ENCODE measurements around the gene TIPIN.

Gene TIPIN

DNA sequence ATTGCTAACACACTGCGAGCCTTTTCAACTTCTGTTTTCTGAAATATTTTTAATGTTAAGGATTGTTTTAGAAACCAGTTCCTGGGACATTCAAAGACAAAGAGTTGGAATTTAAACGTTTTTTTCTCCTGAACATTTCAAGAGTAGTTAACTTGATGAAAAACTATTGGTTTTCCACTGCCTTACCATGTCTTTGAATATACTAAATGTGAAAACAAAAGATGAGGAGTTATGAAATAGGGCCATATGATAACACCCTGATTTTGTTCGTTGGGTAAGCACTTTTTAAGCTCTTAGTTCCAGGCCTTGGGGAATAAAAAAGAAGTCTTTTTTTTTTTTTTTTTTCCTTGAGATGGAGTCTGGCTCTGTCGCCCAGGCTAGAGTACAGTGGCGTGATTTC, 60.3 kb downstream of the TIPIN start:
- DNase-seq: no peak

DNA sequence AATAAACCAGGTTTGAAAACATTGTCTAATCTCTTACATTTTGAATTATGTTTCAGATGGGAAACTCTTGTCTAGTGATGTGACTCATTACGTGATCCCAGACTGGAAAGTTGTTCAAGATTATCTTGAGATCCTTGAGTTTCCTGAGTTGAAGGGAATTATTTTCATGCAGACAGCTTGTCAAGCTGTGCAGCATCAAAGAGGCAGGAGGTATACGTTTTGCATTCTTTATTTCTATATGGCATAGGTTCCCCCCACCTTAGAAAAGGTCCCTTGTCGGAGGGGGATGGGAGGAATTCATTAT, 61.6 kb downstream of the TIPIN start:
- no peak for DNase-seq

DNA sequence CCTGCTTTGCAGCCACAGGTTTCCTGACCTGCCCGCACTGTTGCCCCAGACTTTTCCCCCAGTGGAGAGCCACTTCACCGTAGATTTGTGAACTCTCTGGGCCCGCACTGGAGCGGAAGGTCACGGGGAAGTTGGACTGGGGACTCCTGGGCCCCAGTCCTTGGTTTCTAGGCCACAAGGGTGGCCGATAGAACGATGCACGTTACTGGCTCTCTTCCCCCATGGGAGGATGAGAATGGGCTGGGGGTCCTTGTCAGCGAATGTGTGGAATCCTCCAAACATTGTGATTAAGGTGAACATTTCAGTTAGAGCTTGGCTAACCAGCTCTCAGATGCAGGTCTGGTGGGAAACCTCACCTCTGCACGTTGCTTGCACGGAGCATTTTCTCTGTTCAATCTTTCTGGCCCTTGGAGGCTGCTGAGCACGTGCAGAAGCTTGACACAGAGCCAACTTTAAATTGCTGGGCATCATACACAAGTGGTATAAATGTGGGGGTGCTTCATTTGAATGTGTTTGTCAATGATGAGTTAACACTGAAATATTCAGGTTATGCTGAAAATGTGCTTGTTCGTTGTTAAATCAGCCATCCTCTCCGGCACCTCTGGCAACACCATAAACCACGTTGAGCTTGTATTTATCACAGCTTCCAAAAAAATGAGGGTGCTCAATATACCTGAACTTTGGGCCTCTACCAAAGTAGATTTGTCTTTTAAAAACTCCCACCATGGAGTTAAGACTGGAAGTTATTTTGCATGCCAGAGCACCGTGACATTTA, 62.1 kb downstream of the TIPIN start:
- DNase-seq: peak in 1 of 2 donors; percentile 11

DNA sequence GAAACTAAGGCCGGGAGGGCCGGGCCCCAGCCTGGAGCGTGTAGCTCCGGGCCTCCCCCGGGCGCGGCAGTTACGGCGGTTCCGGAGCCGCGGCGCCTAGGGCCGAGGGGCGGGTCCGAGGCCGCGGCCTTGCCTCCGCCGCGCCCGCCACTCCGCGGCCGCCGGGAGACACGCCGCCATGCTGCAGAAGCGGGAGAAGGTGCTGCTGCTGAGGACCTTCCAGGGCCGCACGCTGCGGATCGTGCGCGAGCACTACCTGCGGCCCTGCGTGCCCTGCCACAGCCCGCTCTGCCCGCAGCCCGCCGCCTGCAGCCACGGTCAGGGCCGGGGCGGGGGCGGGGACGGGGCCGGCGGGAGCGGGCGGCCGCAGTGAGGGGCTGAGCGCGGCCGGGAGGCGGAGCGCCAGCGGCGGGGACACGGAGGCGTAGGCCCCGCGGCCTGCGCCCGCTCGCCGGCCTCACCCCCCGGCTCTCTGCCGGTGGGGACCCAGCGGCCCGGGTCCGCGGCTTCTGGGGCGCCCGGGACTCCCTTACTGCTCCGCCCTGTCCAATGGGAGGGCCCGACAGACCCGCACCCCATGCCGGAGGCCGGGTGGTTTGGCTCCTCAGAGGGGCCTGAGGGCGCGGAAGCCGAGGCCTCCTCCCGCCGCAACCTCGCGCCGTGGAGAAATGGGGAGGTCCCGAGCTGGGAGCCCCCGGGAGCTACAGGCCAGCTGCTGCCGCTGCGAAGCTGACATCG, 62.9 kb downstream of the TIPIN start, which contains the start of gene DIS3L:
Gene DIS3L (plus strand): TSS at position 150 of the 738 bp plus-strand sequence. CDS start 29 bp downstream, at position 179.
- DNase-seq: peak; percentile 64 to 73

DNA sequence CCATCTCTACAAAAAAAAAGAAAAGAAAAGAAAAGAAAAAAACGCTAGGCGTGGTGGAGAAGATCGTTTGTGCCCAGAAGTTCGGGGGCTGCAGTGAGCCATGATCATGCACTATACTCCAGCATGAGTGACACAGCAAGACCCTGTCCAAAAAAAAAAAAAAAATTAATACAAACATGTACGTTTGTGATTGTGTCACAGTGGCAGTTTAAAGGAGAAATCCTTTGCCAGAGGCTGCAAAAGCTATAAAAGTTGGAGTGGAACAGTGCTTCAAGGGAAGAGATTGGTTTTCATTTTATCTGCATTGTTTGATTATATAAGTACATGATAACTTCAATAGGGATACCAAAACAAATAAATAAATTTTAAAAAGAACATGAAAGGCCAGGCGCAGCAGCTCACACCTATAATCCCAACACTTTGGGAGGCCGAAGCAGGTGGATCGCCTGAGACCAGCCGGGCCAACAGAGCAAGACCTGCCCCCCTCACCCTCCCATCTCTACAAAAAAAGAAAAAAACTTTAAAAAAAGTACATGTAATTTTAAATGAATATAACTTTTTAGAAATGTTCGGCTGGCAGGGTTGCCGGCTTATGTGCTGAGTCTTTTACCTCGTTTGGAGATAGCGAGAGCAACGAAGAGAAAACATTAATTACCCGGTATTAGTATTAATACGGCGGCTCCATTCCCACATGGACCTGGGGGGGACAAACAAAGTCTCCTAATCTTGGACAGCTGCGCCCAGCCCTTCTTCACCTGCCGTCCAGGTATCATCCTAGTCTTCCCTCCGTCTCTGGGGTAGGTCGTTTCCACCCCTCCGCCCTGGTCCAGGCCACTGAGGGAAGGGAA, 63.7 kb downstream of the TIPIN start:
- no peak for DNase-seq

DNA sequence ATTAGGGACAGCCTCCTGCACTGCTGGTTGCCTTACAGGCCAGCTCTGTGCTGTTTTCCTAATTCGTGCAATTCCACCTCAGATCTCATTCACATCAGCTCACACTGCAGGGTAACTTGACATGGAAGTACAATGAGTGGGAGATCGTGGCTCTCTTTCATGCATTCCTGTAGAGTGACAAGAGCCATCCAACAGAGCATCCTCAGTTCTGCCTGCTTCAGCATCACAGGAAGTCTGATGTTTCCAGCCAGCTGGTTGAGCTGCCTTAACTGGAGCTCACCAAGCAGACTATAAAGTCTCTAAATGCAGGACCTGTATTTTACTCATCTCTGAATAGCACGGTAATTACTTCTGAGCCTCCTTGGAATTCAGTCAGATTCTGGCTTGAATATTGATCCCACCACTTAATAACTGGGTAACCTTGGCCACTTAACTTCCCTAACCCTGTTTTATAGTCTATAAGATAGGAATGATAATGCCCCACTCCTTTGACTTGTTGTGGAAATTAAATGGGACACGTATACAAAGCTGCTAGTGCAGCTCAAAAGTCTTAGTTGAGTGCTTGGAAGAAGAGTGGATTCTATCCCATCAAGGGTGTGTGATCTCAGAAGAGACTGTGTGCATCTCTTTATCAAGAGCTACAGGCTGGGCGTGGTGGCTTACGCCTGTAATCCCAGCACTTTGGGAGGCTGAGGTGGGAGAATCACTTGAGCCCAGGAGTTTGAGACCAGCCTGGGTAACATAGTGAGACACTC, 64.5 kb downstream of the TIPIN start:
- no peak for DNase-seq

DNA sequence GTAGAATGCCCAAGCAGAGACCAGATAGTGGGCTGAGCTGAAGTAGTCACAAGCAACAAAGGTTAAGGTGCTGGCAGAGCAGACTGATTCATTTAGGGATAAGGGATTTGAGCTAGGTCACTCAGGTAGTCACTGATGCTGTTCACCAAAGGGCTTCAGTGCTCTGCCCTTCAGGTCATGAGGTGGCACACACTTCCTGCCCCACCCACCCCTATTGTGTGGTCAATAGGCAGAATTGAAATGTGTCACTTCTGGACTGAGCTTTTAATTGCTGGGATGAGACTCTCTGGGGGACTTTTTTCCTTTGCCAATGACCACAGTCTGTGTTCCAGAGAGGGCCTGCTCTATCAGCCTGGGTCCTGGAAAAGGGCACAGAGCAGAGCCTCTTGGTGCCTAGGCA, 66.0 kb downstream of the TIPIN start:
- no peak for DNase-seq

DNA sequence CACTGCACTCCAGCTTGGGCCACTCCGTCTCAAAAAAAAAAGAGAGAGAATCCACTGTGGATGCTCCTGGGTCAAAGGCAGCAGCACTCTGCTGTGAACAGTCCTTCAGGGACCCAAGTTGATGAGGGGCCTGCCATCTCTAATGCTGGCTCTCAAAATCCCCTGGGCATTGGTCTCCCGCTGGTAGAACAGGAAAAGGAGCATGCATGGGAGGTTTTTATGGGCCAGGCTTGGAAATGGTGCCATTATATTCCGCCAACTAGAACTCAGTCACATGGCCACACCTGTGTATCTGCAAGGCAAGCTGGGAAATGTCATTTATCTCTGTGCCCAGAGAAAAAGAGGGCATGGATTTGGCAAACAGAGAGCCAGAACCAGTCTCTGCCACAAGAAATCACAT, 66.5 kb downstream of the TIPIN start:
- DNase-seq: no peak

DNA sequence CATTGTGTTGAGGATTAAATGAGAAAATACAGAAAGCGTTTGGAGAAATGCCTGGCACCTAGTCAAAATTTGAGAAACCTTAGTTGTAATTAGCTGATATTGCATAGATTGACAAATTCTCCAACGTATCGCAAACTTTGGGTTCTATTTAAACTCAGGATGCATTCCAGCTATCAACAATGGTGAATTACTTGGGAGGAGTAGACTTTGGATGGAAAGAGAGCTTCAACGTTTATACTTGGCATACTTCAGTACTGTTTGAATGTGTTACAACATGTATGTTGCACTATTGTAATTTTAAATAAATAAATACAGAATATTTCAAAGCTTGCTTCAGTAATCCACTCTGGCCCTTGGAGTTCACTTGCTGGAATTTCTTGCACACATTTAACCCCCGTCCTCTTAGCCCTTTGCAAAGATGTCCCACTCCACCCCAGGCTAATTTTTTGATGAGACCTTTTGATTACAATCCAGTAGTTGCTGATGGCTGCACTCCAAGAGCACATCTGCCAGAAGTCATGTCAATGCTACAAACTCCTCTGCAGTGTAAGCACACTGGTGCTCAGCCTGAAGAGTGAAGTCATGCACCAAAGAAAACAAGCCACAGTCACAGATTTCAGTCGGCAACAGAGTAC, 67.8 kb downstream of the TIPIN start:
- no peak for DNase-seq

DNA sequence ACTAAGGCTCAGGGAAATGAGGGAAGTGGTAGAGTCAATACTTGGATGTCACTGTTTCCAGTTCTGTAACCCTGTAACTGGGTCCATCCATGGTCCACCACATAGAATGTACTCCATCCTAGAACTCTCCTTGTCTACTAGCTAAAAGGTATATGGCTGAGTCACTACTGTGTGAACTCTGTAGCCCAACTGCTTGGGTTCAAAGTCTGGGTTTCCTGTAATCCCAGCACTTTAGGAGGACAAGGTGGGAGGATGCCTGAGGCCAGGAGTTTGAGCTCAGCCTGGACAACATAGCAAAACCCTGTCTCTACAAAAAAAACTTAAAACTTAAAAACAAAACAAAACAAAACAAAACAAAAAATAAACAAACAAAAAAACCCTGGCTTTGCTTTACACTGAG, 68.4 kb downstream of the TIPIN start:
- no peak for DNase-seq

DNA sequence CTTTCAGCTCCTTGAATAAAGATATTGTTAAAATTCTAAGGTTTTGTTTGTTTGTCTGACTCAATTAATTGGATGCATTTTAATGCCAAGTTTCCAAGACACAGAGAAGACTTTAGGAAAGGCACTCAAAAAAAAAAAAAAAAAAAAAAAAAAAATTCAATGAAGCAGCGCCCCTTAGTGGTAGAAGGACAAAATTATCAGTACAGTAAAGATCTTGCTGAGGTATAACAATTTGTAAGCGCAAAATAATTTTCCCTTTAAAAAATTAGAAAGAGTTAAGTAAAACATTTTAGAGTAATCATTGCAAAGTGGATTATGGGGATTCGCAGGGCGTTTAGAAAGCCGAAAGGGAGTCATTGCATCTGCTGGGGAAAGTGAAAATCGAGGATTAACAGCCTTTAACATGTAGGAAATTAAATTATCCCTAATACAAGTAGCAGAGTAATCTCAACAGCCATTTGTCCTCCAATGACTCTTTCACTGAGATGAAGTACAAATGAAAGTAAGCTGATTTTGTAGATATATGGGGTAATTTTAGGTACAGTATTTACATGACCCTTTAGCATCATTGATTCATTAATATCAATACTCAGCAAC, 68.9 kb downstream of the TIPIN start:
- DNase-seq: peak in 1 of 2 donors; percentile 30

Measured in CD4-positive, alpha-beta T cell treated with Interleukin-1 beta for 1 hour (primary cell).